SIG-M5 treated with dmso at 0.1 percent for 504 hours (cell line): ENCODE data around the gene LOXL4.

Experiments used
- DNase-seq: peaks from one replicate; lab custom pipeline; 2025; ENCODE audit not compliant: unreplicated experiment; lab: John Stamatoyannopoulos, UW

Gene LOXL4

GRCh38 chr10:98205351-98205750, 62.6 kb downstream of the LOXL4 start:
- no peak for DNase-seq

- no peak for DNase-seq
These were observed 65.6 kb downstream of the LOXL4 start for GRCh38 chr10:98202378-98202777.

- no peak for DNase-seq
These were observed 66.2 kb downstream of the LOXL4 start for GRCh38 chr10:98201760-98202159.
